Panc1 (cell line): ENCODE results near the gene TM4SF5.

ENCODE experiments used
- POLR2AphosphoS5 ChIP-seq: IDR thresholded peaks from 2 replicates; pipeline ENCODE4 v1.6.1; 2012; ENCODE audit warnings: mild to moderate bottlenecking, low read depth, low read length, moderate library complexity
- TF ChIP-seq, protein P1 (sequence below): fragments of 450-650 bp; IDR thresholded peaks from 2 replicates; pipeline ENCODE4 v1.5.1; 2017; ENCODE audit warnings: mild to moderate bottlenecking

GRCh38 chr17:4747847-4748246 is 23.8 kb upstream of the TM4SF5 start:
- TF ChIP-seq, protein P1, sequence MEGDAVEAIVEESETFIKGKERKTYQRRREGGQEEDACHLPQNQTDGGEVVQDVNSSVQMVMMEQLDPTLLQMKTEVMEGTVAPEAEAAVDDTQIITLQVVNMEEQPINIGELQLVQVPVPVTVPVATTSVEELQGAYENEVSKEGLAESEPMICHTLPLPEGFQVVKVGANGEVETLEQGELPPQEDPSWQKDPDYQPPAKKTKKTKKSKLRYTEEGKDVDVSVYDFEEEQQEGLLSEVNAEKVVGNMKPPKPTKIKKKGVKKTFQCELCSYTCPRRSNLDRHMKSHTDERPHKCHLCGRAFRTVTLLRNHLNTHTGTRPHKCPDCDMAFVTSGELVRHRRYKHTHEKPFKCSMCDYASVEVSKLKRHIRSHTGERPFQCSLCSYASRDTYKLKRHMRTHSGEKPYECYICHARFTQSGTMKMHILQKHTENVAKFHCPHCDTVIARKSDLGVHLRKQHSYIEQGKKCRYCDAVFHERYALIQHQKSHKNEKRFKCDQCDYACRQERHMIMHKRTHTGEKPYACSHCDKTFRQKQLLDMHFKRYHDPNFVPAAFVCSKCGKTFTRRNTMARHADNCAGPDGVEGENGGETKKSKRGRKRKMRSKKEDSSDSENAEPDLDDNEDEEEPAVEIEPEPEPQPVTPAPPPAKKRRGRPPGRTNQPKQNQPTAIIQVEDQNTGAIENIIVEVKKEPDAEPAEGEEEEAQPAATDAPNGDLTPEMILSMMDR = no peak
- TF ChIP-seq POLR2AphosphoS5 = no peak
